Endothelial cell of umbilical vein (primary cell): ENCODE measurements around the gene SFT2D3.

Experiments
- CTCF ChIP-seq, 2 donors: IDR thresholded peaks; 1 replicate in 1 of 2; 2 replicates in 1 of 2; pipeline ENCODE4 v1.5.1; 2011; ENCODE audit warnings: low read length in 2 of 2, mild to moderate bottlenecking in 2 of 2, moderate library complexity in 2 of 2, control low read depth in 1 of 2, inconsistent platforms in 1 of 2, low read depth in 1 of 2; ENCODE audit not compliant: insufficient read depth in 1 of 2; ENCODE audit errors: extremely low read depth in 1 of 2
- EZH2 ChIP-seq: IDR thresholded peaks from 2 replicates; pipeline ENCODE4 v1.6.1; 2012; ENCODE audit warnings: borderline replicate concordance, low read depth, mild to moderate bottlenecking, moderate library complexity, low read length, inconsistent platforms; ENCODE audit not compliant: severe bottlenecking
- GATA2 ChIP-seq: IDR thresholded peaks from 2 replicates; pipeline ENCODE4 v1.7.0; 2011; ENCODE audit warnings: low read depth, mild to moderate bottlenecking, moderate library complexity, mixed read lengths, low read length; ENCODE audit not compliant: insufficient read length, insufficient read depth
- MAX ChIP-seq: IDR thresholded peaks from 2 replicates; pipeline ENCODE4 v1.6.1; 2011; ENCODE audit not compliant: insufficient read depth, insufficient read length
- MYC ChIP-seq: IDR thresholded peaks from one replicate; pipeline ENCODE4 v1.6.1; 2011; ENCODE audit warnings: mild to moderate bottlenecking, low read depth, low read length
- POLR2A ChIP-seq: IDR thresholded peaks from 2 replicates; pipeline ENCODE4 v1.6.1; 2012; ENCODE audit warnings: low read depth, mild to moderate bottlenecking, control low read depth, low read length
- POLR2AphosphoS5 ChIP-seq: IDR thresholded peaks from 2 replicates; pipeline ENCODE4 v1.6.1; 2012; ENCODE audit warnings: low read depth, mild to moderate bottlenecking, control low read depth, low read length, moderate library complexity; ENCODE audit not compliant: insufficient read depth

- TF ChIP-seq POLR2AphosphoS5 (no peak), CTCF (IDR thresholded peaks at IDR 0.05; ENCODE audit: extremely low read depth in 1 of 2, insufficient read depth in 1 of 2, low read depth in 1 of 2, low read length in 2 of 2) (no peak), EZH2 (no peak), POLR2A (no peak), MAX (no peak), MYC (no peak), GATA2 (no peak)
Observed at GRCh38 chr2:127662937-127663565, 38.2 kb upstream of the SFT2D3 start.
